Measurements from ENCODE around the gene SCD. TPM values are rescaled to one million over a fixed set of nuclear protein-coding genes. Genes with fewer than 3 reads are reported as not detected.

The SCD gene
- total RNA-seq, 4 donors from 2014 or later: 2.2 to 29.7 (median 5.1) TPM

- Histone ChIP-seq H3K36me3 (peaks cover 0 to 5% of the 10 kb centered on the region in 2 donors), H3K27ac (no peak overlapping the region), H3K27me3 (no peaks in the 10 kb centered on the region), H3K4me3 (replicated peaks in 1 of 3) (no peak overlapping the region), H3K4me1 (no peaks in the 10 kb centered on the region), H3K9me3 (no peaks in the 10 kb centered on the region)
- 93 to 96% methylated on average over 2 of the region's 2 CpGs for WGBS, 2 donors
- TF ChIP-seq POLR2A (IDR thresholded peaks at IDR 0.05) (no peak), CTCF (IDR thresholded peaks at IDR 0.05) (no peak)
- no peak for DNase-seq
- intact Hi-C loops (cut with DNase I): no loop called here
Observed at GRCh38 chr10:100383251-100383650, 36.2 kb downstream of the SCD start.

- no peak overlapping the region for H3K27ac ChIP-seq
- TF ChIP-seq POLR2A (IDR thresholded peaks at IDR 0.05) (no peak), CTCF (IDR thresholded peaks at IDR 0.05) (no peak)
- H3K9me3 ChIP-seq: no peaks in the 10 kb centered on the region
- no peak for DNase-seq
- H3K27me3 ChIP-seq: no peaks in the 10 kb centered on the region
- no peaks in the 10 kb centered on the region for H3K36me3 ChIP-seq
- no peak overlapping the region for H3K4me3 ChIP-seq (replicated peaks in 1 of 3)
- no peaks in the 10 kb centered on the region for H3K4me1 ChIP-seq
- WGBS, 2 donors: 65 to 66% methylated on average over 4 of the region's 4 CpGs
- intact Hi-C loops (cut with DNase I): no loop called here
Observed at GRCh38 chr10:100391163-100392002, 44.4 kb downstream of the SCD start.

- DNase-seq: no peak
- Histone ChIP-seq H3K9me3 (no peaks in the 10 kb centered on the region), H3K27ac (no peak overlapping the region), H3K4me1 (no peaks in the 10 kb centered on the region), H3K27me3 (no peaks in the 10 kb centered on the region), H3K4me3 (replicated peaks in 1 of 3) (no peak overlapping the region), H3K36me3 (no peaks in the 10 kb centered on the region)
- intact Hi-C loops (cut with DNase I): no loop called here
- 92 to 100% methylated on average over 1 of the region's 1 CpG for WGBS, 2 donors
- TF ChIP-seq CTCF (IDR thresholded peaks at IDR 0.05) (no peak), POLR2A (IDR thresholded peaks at IDR 0.05) (no peak)
Observed at GRCh38 chr10:100392686-100393003, 45.6 kb downstream of the SCD start.

GRCh38 chr10:100395626-100396025, 48.6 kb downstream of the SCD start:
- TF ChIP-seq CTCF (IDR thresholded peaks at IDR 0.05): no peak
- no peak for TF ChIP-seq POLR2A (IDR thresholded peaks at IDR 0.05)
- Histone ChIP-seq H3K36me3 (no peaks in the 10 kb centered on the region), H3K27ac (no peak overlapping the region), H3K27me3 (no peaks in the 10 kb centered on the region), H3K4me3 (replicated peaks in 1 of 3) (no peak overlapping the region), H3K9me3 (no peaks in the 10 kb centered on the region), H3K4me1 (no peaks in the 10 kb centered on the region)
- no peak for DNase-seq
- intact Hi-C loops (cut with DNase I): no loop called here
- WGBS, 2 donors: 96 to 98% methylated on average over 2 of the region's 2 CpGs

- TF ChIP-seq CTCF (IDR thresholded peaks at IDR 0.05) (no peak), POLR2A (IDR thresholded peaks at IDR 0.05) (no peak)
- intact Hi-C loops (cut with DNase I): no loop called here
- no peaks in the 10 kb centered on the region for H3K27me3 ChIP-seq
- H3K4me1 ChIP-seq: no peaks in the 10 kb centered on the region
- no peaks in the 10 kb centered on the region for H3K9me3 ChIP-seq
- no peak overlapping the region for H3K27ac ChIP-seq
- WGBS, 2 donors: 76 to 93% methylated on average over 4 of the region's 4 CpGs
- no peak for DNase-seq
- H3K36me3 ChIP-seq: no peaks in the 10 kb centered on the region
- no peak overlapping the region for H3K4me3 ChIP-seq (replicated peaks in 1 of 3)
Observed at GRCh38 chr10:100396605-100397004, 49.6 kb downstream of the SCD start.

All from thyroid gland (tissue), 4 donors.